GM19455 (cell line): ENCODE measurements around the gene ZNF91.
"Not testable (repeated sequence)": the region's sequence is repeated elsewhere in the genome, so short reads cannot be mapped to it uniquely, and the experiment has no call there.

Experiments used
- ATAC-seq: cut with Tn5 transposase; IDR thresholded peaks from one replicate; pipeline ENCODE4 v1.9.1; 2021; ENCODE audit not compliant: unreplicated experiment

Gene ZNF91

GRCh38 chr19:23399443-23399842 is 4.2 kb upstream of the ZNF91 start:
- ATAC-seq, result no peak

GRCh38 chr19:23395722-23396117 is 449 bp upstream of the ZNF91 start:
- ATAC-seq, result not testable (repeated sequence)

GRCh38 chr19:23394511-23394910 is 760 bp downstream of the ZNF91 start:
- ATAC-seq, result no peak

GRCh38 chr19:23393121-23393520 is 2.1 kb downstream of the ZNF91 start:
- no peak for ATAC-seq

- ATAC-seq, result no peak
Observed at GRCh38 chr19:23391236-23391635, 4.0 kb downstream of the ZNF91 start.

- ATAC-seq, result no peak
Observed at GRCh38 chr19:23385404-23385803, 9.9 kb downstream of the ZNF91 start.

- no peak for ATAC-seq
Observed at GRCh38 chr19:23384858-23385257, 10.4 kb downstream of the ZNF91 start.

GRCh38 chr19:23384166-23384565 is 11.1 kb downstream of the ZNF91 start:
- ATAC-seq, result no peak

GRCh38 chr19:23382955-23383354 is 12.3 kb downstream of the ZNF91 start:
- no peak for ATAC-seq

- no peak for ATAC-seq
Observed at GRCh38 chr19:23381114-23381513, 14.2 kb downstream of the ZNF91 start.

GRCh38 chr19:23379671-23380070 is 15.6 kb downstream of the ZNF91 start:
- not testable (repeated sequence) for ATAC-seq

- ATAC-seq, result no peak
Observed at GRCh38 chr19:23378948-23379347, 16.3 kb downstream of the ZNF91 start.

- ATAC-seq, result no peak
Observed at GRCh38 chr19:23377276-23377675, 18.0 kb downstream of the ZNF91 start.

GRCh38 chr19:23366437-23366836 is 28.8 kb downstream of the ZNF91 start:
- no peak for ATAC-seq

GRCh38 chr19:23366031-23366430 is 29.2 kb downstream of the ZNF91 start:
- ATAC-seq, result not testable (repeated sequence)

GRCh38 chr19:23365222-23365621 is 30.0 kb downstream of the ZNF91 start:
- no peak for ATAC-seq

- ATAC-seq, result not testable (repeated sequence)
Observed at GRCh38 chr19:23361843-23362242, 33.4 kb downstream of the ZNF91 start.

GRCh38 chr19:23351806-23352205 is 43.5 kb downstream of the ZNF91 start:
- ATAC-seq, result no peak

GRCh38 chr19:23346696-23347095 is 48.6 kb downstream of the ZNF91 start:
- ATAC-seq, result no peak

GRCh38 chr19:23345838-23346237 is 49.4 kb downstream of the ZNF91 start:
- ATAC-seq, result no peak

- ATAC-seq, result no peak
Observed at GRCh38 chr19:23343434-23344010, 51.7 kb downstream of the ZNF91 start.

GRCh38 chr19:23328211-23328610 is 67.1 kb downstream of the ZNF91 start:
- no peak for ATAC-seq

- no peak for ATAC-seq
Observed at GRCh38 chr19:23321953-23322549, 73.2 kb downstream of the ZNF91 start.
